Fibroblast of skin of scalp (primary cell): Measurements from ENCODE around the gene GPN3.
"Not testable (repeated sequence)": the region's sequence is repeated elsewhere in the genome, so short reads cannot be mapped to it uniquely, and the experiment has no call there.

Experiments
- DNase-seq: peaks from one replicate; pipeline ENCODE4 v3.0.0-alpha.2; 2013

The GPN3 gene

GRCh38 chr12:110436231-110436630 lies 31.8 kb downstream of the GPN3 start:
- DNase-seq, result no peak

GRCh38 chr12:110431957-110432587 lies 36.0 kb downstream of the GPN3 start:
- DNase-seq, result no peak

- DNase-seq, result not testable (repeated sequence)
Measured at GRCh38 chr12:110429676-110430075, 38.4 kb downstream of the GPN3 start.

- no peak for DNase-seq
Measured at GRCh38 chr12:110426406-110426805, 41.7 kb downstream of the GPN3 start.

- DNase-seq, result peak; percentile 62
Measured at GRCh38 chr12:110424237-110424636, 43.8 kb downstream of the GPN3 start.

GRCh38 chr12:110421701-110422100 lies 46.4 kb downstream of the GPN3 start:
- DNase-seq, result no peak

GRCh38 chr12:110421159-110421661 lies 46.8 kb downstream of the GPN3 start:
- DNase-seq, result no peak

GRCh38 chr12:110420644-110421043 lies 47.4 kb downstream of the GPN3 start:
- not testable (repeated sequence) for DNase-seq

- not testable (repeated sequence) for DNase-seq
Measured at GRCh38 chr12:110417113-110417512, 50.9 kb downstream of the GPN3 start.

- DNase-seq, result peak; percentile 24
Measured at GRCh38 chr12:110410086-110410485, 58.0 kb downstream of the GPN3 start.

- not testable (repeated sequence) for DNase-seq
Measured at GRCh38 chr12:110405126-110405662, 62.9 kb downstream of the GPN3 start.

GRCh38 chr12:110403976-110404682 lies 63.9 kb downstream of the GPN3 start:
- DNase-seq, result peak; percentile 68

- peak; percentile 93 for DNase-seq
Measured at GRCh38 chr12:110403146-110403975, 64.7 kb downstream of the GPN3 start, which contains the start of gene ANAPC7. ANAPC7 (minus strand) TSS chr12:110403708; CDS start chr12:110403627, 81 bp downstream.
